ENCODE measurements around the gene AGMO. TPM values are rescaled to one million over a fixed set of nuclear protein-coding genes. Genes with fewer than 3 reads are reported as not detected.

The AGMO gene
- total RNA-seq, 2 donors from 2014 or later: 1.3 to 1.9 TPM

DNA sequence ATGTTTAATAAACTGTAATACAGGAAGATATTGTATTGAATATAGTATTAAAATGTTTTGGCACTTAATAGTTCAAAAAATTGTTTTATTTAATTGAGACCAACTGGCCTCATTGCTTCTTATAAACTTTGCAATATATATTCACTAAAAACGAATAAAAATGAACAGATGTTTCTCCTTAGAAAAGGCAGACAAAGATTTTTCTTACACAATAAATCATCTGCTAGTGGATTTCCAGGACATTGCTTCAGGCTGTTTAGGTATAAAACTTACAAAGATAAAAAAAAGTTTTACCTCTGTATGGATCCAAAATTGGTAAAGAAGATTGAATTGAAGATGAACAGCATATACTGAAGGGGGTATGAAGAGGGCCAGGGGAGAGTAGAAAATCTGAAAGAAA lies 143.6 kb downstream of the AGMO start:
- DNase-seq (ENCODE audit: low spot score): no peak

DNA sequence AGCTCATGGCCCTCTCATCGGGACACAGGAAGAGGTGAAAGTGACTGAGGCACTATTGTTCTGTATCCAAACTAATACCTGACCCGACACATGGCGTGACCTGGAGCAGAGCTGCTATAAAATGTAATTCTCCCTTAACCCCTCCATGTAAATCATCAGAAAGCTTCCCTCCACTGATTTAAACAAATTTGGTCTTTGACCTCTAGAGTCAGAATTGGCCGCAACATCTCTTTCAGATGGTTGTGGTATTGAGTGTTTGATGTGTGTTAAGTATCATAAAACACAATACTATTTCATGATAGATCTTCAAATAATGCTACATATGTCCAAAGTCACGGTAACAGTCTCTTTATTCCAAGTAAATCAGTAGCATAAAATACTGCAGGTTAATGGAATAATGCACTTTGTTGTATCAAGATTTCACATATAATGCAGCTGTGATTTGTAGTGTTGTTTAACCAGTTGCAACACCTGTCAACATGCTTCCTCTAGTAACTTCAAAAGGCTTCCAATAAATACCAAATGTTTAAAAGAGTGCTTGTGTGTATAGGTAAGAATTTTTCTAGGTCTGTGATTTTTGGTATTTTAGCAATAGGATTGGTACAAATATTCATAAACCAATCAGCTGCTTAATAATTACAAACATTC lies 144.3 kb downstream of the AGMO start:
- DNase-seq (ENCODE audit: low spot score): no peak
- intact Hi-C loops (cut with DNase I): no loop called here

More for the DNA sequence above, 143.6 kb downstream of the AGMO start:
- intact Hi-C loops (cut with DNase I): no loop called here

DNA sequence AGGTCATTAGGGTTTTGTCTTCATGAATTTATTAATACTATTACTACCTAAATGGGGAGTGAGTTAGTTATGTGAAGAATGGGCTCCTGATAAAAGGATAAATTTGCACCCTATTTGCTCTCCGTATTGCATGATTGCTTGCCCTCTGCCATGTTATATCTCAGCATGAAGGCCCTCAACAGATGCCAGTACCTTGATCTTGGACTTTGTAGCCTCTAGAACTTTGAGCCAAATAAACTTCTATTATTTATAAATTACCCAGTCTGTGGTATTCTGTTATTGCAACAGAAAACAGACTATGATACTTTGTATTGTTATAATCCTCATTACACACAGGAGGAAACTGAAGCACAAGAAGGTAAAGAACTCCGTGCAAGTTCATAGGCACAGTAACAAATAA lies 150.8 kb downstream of the AGMO start:
- intact Hi-C loops (cut with DNase I): no loop called here
- no peak for DNase-seq (ENCODE audit: low spot score)

DNA sequence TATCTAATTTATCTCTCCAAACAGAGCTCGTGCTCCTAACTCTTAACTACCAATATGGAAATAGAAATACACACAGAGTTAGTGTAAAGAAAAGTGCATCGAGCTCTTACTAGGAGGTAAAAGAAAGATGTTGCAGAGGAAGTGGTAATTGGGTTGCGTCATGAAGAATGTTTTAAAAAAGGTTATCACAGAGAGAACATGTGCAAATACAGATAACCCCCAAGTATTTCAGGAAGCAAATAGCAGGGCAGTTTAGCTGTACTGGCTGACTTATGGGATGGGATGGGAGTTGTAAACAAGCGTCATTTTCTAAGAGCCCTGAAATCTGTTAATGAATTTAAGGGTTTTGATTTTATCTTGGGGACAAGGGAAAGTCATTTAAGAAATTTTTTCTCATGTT lies 153.9 kb downstream of the AGMO start:
- DNase-seq (ENCODE audit: low spot score): no peak
- intact Hi-C loops (cut with DNase I): no loop called here

DNA sequence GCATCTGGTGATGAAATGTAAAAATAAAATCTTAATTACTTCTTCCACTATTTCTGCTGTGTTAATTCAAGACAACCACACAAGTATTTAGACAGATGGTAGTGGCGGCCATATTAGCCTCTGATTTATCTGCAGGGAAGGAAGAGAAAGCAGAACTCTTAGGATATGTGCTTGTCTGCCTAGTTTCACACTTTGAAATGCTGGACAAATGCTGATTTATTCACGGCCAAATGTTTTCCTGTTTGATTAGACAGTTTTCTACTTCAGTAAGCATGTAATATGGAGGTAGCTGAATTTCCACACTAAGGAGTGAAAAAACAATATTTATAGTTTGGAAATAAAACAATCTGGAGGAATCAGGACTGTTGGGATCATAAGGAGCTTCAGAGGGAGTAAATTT lies 158.1 kb downstream of the AGMO start:
- intact Hi-C loops (cut with DNase I): no loop called here
- DNase-seq (ENCODE audit: low spot score): no peak

DNA sequence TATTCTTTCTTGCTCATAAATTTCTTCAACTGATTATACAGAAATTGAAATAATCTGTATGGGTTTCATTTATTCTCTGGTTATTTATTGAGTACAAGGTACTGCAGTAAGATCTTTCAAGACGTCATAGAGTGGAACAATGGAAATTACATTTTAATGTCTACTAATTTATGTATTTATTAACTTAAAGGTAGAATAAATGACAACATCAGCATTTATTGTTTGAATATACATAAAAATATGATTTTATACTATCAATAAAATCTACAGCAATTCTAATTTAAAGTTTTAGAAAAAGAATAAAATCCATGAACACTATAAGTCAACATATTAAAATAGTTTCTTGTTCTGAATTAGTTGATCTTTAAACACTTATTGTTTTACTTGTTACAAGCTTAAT lies 158.5 kb downstream of the AGMO start:
- intact Hi-C loops (cut with DNase I): no loop called here
- no peak for DNase-seq (ENCODE audit: low spot score)

DNA sequence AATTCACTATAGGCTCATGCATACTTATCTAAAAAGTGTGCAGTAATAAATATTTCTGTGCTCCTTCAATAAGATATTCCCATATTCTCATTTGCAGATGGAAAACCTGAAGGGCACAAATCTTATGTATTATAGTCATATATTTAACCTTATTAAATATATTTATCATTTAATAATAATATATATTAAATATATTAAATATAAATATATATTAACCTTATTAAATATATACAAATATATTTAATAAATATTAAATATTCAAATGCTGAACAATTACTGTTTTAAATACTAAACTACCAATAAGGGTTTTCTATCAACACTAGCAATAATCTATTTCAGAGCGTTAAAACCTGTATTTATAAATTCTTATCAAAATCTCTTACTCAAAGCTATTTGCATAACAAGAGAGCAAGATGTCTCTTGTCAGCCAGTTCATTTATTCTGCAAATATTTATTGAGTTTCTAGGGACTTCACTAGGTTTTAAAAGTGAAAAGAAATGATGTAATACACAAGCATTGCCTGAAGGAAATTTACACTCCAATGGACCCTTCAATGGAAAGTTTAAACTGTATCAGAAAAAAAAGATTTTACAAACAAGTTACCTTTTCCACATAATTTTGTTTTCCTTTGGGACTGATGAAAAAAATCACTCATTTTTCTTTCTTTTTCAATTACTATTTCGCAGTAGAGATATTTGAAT lies 159.2 kb downstream of the AGMO start:
- intact Hi-C loops (cut with DNase I): no loop called here
- DNase-seq (ENCODE audit: low spot score): no peak

DNA sequence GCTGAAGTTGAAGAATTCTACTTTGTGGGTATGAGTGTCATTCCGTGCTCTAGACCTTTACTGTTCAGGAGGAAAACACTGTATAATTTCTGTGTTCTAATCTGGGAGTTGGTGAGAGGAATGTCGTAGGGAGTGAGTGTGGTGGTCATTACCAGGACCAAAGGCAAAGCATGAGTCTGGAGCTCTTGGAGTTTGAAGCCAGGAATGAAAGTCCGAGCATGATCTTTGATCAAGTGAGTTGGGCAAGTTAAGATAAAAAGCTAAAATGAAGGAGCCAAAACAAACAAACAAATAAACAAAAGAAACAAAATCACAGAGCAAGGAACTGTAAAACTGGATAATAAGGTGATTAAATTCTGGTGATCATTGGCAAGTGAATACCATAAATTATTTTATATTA lies 161.4 kb downstream of the AGMO start:
- intact Hi-C loops (cut with DNase I): no loop called here
- no peak for DNase-seq (ENCODE audit: low spot score)

DNA sequence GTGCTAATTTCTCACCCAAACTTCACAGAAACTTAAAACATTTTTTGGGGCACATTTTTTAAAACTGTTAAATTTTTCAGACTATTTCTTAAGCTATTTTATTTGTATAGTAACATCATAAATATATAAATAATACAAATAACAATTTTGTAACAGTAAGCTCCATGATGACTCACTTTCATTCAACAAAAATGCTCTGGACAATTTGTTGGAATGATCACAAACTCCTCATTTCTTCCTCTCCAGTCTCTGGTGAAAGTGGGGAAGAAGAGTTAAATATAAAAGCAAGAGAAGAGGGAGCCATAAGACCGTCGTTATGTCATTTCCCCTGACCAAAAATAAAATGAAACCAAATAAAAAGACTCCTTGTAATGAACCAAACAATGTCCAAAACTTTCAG lies 162.4 kb downstream of the AGMO start:
- intact Hi-C loops (cut with DNase I): no loop called here
- no peak for DNase-seq (ENCODE audit: low spot score)

DNA sequence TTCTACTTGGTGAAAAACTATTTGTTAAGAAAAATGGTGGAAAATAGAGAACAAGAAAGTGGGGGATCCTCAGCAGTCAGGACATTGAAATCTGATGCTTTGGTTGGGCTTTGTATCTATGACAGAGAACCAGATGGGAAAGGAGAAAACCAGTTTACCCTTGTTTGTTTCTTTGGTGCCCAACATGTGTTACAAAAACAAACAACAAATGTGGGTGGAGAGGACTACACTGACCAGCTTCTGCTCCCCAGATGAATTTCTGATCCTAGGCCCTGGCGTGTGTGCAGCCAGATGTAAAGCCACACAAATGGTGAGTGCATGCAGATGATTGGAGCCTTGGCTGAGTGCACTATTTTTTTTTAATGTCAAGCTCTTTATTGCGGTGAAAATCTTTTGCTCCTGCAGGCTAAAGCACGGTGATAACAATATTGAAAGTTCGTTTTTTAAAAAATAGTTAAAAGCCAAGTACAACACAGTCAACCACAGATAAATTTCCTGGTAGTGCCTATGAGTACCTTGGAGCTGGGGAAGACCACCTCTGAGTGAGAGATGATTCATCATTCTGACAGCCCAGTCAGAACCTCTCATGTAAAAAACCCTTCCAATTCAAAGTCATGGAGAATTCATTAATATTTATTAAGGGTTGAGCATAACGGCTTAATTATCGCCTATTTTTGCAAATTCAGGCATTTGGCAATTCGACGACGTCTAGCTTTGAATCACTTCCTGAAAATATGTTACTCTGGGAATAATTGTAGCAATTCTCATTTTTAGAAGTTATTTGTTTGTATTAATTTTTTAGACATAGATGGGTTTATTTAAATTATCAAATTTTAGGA lies 163.7 kb downstream of the AGMO start:
- intact Hi-C loops (cut with DNase I): no loop called here
- DNase-seq (ENCODE audit: low spot score): no peak

DNA sequence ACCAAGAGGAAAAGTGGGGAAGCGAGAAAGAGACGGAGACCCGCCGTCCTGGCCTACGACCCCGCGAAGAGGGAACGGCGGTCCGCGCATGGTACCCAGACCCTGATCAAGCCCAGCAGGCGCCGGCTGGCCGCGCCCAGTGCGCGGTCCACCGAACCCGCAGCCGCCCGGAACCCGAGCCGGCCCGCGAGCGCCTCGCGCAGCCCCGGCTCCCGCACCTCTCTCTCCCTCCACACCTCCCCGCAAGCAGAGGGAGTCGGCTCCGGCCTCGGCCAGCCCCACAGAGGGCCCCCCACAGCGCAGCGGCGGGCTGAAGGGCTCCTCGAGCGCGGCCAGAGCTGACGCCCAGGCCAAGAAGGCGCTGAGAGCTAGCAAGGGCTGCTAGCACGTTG lies 164.7 kb downstream of the AGMO start:
- DNase-seq (ENCODE audit: low spot score): no peak
- intact Hi-C loops (cut with DNase I): no loop called here

DNA sequence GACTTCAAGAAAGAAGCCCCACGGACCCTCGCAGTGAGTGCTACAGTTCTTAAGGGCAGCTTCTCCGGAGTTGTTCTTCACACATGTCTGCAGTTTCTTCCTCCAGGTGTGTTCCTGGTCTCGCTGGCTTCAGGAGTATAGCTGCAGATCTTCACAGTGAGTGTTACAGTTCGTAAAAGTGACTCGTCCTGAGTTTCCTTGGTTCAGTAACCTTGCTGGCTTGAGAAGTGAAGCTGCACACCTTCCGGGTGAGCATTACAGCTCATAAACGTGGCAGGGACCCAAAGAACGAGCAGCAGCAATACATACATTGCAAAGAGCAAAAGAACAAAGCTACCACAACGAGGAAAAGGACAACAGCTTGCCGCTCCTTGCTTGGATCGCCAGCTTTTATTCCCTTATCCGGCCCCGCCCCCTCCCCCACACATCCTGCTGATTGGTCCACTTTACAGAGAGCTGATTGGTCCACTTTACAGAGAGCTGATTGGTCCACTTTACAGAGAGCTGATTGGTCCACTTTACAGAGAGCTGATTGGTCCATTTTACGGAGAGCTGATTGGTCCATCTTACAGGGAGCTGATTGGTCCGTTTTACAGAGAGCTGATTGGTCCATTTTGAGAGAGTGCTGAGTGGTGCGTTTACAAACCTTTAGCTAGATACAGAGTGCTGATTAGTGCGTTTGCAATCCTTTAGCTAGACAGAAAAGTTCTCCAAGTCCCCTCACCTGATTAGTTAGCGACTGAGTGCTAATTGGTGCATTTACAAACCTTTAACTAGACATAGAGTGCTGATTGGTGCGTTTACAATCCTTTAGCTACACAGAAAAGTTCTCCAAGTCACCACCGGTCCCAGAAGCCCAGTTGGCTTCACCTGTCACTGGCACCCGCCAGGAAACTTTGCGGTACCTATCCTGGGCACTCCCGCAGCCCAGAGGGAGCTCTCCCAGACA lies 165.3 kb downstream of the AGMO start:
- intact Hi-C loops (cut with DNase I): no loop called here
- DNase-seq (ENCODE audit: low spot score): no peak

DNA sequence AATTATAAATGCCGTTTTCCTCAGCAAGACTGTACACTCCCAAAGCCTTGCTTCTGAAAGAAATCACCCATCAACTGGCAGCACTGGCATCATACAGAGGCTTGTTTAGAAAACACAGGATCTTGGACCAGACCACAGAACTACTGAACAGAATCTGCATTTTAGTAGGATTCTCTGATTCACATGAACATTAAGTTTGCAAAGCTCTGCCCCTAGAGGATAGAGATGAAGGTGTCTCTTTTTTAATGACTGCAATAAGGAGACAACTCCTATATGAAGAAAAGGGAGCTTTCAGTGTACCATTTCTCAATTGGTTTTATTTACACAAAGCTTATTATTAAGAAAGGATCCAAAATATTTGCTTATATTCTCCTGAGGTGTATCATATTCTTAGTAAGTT lies 172.7 kb downstream of the AGMO start:
- intact Hi-C loops (cut with DNase I): no loop called here
- no peak for DNase-seq (ENCODE audit: low spot score)

DNA sequence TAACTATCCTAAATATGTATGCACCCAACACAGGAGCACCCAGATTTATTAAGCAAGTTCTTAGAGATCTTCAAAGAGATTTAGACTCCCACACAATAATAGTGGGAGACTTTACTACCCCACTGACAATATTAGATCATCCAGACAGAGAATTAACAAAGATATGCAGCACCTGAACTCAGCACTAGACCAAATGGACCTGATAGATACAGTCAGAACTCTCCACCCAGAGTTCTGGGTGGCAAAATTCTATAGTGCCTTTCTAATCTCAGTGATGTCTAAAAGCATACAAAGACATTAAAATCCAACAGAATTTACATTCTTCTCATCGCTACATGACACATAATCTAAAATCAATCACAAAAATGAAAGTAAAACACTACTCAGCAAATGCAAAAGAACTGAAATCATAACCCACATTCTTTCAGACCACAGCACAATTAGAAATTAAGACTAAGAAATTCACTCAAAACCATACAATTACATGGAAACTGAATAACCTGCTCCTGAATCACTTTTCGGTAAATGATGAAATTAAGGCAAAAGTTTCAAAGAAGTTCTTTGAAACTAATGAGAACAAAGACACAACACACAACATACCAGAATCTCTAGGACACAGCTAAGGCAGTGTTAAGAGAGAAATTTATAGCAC lies 183.2 kb downstream of the AGMO start:
- intact Hi-C loops (cut with DNase I): no loop called here
- no peak for DNase-seq (ENCODE audit: low spot score)

DNA sequence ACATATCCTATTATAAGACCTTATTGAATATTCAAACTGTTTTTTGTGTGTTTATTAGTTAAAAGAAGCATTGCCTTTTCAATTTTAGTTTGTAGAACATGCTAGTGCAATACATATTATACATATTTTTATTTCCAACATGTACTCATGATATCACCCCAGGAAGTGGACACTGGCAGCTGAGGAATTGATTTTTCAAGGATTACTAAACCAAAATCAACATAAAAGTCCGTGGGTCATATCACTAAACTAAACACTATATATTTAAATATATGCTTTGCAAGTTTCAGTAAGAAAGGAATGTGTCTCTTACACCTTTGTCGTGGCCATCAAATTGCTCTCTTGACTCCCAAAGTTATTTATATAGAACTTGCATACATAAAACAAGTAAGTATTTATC lies 185.2 kb downstream of the AGMO start:
- intact Hi-C loops (cut with DNase I): no loop called here
- DNase-seq (ENCODE audit: low spot score): no peak

DNA sequence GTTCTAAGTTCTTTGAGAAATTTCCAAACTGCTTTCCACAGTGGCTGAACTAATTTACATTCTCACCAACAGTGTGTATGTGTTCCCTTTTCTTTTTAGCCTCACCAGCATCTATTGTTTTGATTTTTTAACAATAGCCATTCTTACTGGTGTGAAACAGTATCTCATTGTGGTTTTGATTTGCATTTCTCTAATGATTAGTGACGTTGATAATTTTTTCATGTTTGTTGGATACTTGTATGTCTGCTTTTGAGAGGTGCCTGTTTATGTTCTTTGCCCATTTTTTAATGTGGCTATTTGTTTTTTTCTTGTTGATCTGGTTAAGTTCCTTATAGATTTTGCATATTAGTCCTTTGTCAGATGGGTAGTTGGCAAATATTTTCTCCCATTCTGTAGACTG lies 191.4 kb downstream of the AGMO start:
- intact Hi-C loops (cut with DNase I): no loop called here
- no peak for DNase-seq (ENCODE audit: low spot score)

DNA sequence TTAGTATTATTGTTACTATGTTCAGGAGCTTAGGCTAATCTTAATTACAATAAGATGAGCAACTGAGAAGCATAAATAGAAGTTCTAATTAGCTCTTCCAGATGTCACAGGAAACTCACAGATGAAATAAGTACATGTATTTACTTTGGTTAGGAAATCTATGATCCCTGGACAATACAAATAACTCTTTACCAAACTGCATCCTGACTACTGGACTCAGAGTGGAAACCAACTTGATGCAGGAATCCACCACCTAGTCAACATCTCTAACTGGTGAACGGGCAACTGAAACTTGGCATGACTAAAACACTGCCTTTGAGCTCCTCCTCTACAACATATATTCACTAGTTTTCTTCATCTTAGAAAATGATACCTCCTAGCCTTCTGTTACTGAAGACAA lies 193.2 kb downstream of the AGMO start:
- DNase-seq (ENCODE audit: low spot score): no peak
- intact Hi-C loops (cut with DNase I): no loop called here

DNA sequence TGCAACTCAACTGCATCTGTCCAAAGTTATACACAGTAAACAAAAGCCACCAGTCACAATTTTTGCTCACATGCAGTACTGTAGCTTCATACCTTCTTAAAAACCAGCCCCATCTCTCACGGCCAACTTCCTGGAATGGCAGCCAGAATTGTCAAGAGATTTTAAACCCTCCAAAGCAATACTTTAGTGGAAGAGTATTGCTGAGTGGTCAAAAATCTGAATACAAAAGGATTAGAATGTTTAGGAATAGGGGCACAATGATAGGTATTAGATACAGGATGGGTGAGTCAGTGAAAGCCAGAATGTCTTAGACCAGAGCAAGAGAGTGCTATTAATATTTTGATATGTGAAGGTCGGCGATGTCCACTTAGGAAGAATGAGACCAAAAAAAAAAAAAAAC lies 193.9 kb downstream of the AGMO start:
- DNase-seq (ENCODE audit: low spot score): no peak
- intact Hi-C loops (cut with DNase I): no loop called here

DNA sequence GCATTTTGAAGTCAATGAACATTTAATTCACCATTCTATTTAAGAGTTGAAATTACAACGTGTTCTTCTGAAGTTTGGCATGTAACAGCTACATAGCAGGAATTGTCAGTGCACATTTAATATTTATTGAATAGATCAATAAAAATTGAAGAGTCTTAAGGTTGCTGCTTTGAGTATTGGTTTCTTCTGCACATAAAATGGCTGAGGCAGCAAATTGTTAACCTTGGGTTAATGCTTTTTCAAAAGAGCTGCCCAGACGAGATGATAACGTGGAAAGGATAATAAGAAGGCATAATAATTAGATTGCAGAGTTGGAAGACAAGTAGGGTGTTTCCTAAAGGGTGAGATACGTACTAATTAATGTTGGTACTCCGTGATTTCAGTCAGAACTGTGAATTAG lies 203.7 kb downstream of the AGMO start:
- intact Hi-C loops (cut with DNase I): no loop called here

More for the DNA sequence above, 203.7 kb downstream of the AGMO start:
- DNase-seq (ENCODE audit: low spot score): no peak
